ENCODE measurements around the gene CRKL. TPM values are rescaled to one million over a fixed set of nuclear protein-coding genes. Genes with fewer than 3 reads are reported as not detected.

The CRKL gene
- total RNA-seq, 2 donors from 2014 or later: 46.7 to 53.7 TPM

DNA sequence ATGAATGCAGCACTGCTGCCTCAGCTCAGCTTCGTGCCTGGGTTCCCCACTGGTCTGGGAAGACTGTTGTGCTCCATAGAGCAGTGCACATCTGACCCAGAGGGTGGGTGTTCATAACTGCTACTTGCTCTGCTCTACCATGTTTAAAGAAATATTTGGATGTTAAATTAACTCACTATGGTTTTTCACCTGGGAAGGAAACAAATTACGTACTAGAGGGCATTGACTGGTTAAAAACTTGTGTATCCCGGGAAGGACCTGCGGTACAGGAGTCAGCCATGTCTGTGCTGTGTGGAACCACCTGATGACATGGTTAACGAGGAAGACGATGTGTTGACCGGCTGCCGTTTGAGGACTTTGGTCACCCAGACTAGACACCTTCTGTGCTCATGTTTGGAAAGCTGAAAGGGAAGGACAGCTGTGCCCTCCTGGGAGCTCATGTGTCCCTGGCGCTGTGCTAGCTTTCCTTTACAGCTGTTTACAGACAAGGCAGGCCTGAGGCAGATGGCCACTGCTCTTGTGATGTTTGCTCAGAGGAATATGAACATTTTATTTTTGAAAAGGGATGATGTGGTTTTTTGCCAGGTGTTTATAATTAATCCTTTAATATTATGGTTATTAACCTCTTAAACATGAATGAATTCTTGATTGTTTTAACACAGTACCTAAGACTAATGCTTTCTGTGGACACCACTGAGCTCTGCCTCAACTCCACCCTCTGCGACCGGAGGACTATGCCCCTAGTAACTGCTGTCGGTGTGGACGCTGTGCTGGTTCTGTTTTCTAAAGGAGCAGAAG is 35.5 kb downstream of the CRKL start:
- no peak for DNase-seq (ENCODE audit: low spot score)
- H3K9me3 ChIP-seq: no peaks in the 10 kb centered on the region
- no peaks in the 10 kb centered on the region for H3K27me3 ChIP-seq
- H3K27ac ChIP-seq: no peak overlapping the region
- no peak overlapping the region for H3K4me3 ChIP-seq
- TF ChIP-seq, protein P1, sequence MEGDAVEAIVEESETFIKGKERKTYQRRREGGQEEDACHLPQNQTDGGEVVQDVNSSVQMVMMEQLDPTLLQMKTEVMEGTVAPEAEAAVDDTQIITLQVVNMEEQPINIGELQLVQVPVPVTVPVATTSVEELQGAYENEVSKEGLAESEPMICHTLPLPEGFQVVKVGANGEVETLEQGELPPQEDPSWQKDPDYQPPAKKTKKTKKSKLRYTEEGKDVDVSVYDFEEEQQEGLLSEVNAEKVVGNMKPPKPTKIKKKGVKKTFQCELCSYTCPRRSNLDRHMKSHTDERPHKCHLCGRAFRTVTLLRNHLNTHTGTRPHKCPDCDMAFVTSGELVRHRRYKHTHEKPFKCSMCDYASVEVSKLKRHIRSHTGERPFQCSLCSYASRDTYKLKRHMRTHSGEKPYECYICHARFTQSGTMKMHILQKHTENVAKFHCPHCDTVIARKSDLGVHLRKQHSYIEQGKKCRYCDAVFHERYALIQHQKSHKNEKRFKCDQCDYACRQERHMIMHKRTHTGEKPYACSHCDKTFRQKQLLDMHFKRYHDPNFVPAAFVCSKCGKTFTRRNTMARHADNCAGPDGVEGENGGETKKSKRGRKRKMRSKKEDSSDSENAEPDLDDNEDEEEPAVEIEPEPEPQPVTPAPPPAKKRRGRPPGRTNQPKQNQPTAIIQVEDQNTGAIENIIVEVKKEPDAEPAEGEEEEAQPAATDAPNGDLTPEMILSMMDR (IDR thresholded peaks at IDR 0.05): no peak
- H3K36me3 ChIP-seq: peaks cover 32% of the 10 kb centered on the region
- H3K4me1 ChIP-seq: peaks cover 0 to 29% of the 10 kb centered on the region in 2 donors

DNA sequence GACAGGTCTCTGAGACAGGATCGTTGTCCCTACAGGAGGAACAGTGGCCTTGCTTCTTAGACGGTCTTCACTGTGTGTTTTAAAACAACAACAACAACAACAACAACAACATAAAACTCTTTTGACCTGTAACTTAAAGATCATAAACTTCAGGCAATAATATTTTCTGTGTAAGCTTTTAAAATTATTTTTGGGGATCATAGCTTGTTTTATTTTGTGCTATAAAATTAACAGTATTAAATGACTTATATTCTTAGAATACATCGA is 36.1 kb downstream of the CRKL start:
- TF ChIP-seq, protein P1 (IDR thresholded peaks at IDR 0.05): no peak

DNA sequence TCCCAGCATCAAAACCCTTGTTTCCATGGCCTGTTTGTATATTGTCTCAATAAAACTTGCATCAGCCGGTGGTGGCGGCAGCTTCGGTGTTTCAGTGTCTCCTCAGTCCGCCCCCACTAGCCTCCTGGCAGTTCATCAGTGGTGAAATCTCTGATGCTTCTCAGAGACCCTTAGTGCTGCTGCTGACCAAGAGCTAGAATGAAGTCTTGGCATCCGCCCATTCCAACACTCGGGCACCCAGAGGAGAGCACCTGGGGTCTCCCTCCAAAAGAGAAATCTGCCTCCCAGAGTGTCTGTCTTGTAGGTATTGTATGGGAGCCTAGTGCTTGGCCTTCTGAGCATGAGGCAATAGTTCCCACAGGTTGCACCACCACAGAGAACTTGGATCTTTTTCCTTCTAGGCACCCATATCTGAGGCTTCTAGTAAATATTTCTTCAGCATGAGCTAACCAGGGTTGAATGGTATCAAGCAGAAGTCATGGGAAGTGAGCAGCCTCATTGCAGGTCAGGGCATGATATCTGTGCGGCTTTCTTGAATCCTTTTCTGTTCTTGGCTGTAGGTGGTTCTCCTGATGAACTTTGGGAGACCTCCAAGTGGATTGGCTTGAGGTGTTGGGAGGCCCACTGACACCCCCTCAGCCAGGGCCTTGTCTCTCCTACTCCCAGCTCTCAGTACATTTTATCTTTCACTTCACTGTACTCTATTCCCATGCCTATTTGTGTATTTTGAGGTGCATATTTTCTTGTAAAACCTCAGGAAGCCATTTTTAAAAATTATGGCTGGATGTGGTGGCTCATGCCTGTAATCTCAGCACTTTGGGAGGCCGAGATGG is 36.7 kb downstream of the CRKL start:
- no peaks in the 10 kb centered on the region for H3K9me3 ChIP-seq
- H3K27ac ChIP-seq: no peak overlapping the region
- no peak overlapping the region for H3K4me3 ChIP-seq
- H3K4me1 ChIP-seq: peaks cover 0 to 29% of the 10 kb centered on the region in 2 donors
- TF ChIP-seq, protein P1 (IDR thresholded peaks at IDR 0.05): no peak
- H3K27me3 ChIP-seq: no peaks in the 10 kb centered on the region
- DNase-seq (ENCODE audit: low spot score): peak; percentile 65
- peaks cover 32% of the 10 kb centered on the region for H3K36me3 ChIP-seq

More for the DNA sequence above, 36.1 kb downstream of the CRKL start:
- H3K27ac ChIP-seq: no peak overlapping the region
- H3K9me3 ChIP-seq: no peaks in the 10 kb centered on the region
- DNase-seq (ENCODE audit: low spot score): no peak
- peaks cover 32% of the 10 kb centered on the region for H3K36me3 ChIP-seq
- no peaks in the 10 kb centered on the region for H3K27me3 ChIP-seq
- H3K4me3 ChIP-seq: no peak overlapping the region
- peaks cover 0 to 29% of the 10 kb centered on the region in 2 donors for H3K4me1 ChIP-seq

DNA sequence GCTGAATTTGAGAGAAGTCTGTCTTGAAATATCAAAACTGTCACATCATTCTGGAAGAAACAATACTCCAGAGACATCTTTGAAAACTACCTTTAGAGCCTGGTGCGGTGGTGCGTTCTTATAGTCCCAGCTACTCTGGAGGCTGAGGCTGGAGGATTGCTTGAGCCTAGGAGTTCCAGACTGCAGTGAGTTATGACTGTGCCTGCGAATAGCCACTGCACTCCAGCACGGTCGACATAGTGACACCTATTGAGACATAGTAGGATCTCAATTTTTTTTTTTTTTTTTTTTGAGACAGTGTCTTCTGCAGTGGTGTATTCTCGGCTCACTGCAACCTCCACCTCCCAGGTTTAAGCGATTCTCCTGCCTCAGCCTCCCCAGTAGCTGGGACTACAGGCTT is 38.3 kb downstream of the CRKL start:
- H3K4me3 ChIP-seq: no peak overlapping the region
- H3K4me1 ChIP-seq: peaks cover 0 to 29% of the 10 kb centered on the region in 2 donors
- H3K27me3 ChIP-seq: no peaks in the 10 kb centered on the region
- no peak for DNase-seq (ENCODE audit: low spot score)
- peaks cover 22% of the 10 kb centered on the region for H3K36me3 ChIP-seq
- TF ChIP-seq, protein P1 (IDR thresholded peaks at IDR 0.05): no peak
- no peaks in the 10 kb centered on the region for H3K9me3 ChIP-seq
- H3K27ac ChIP-seq: no peak overlapping the region

DNA sequence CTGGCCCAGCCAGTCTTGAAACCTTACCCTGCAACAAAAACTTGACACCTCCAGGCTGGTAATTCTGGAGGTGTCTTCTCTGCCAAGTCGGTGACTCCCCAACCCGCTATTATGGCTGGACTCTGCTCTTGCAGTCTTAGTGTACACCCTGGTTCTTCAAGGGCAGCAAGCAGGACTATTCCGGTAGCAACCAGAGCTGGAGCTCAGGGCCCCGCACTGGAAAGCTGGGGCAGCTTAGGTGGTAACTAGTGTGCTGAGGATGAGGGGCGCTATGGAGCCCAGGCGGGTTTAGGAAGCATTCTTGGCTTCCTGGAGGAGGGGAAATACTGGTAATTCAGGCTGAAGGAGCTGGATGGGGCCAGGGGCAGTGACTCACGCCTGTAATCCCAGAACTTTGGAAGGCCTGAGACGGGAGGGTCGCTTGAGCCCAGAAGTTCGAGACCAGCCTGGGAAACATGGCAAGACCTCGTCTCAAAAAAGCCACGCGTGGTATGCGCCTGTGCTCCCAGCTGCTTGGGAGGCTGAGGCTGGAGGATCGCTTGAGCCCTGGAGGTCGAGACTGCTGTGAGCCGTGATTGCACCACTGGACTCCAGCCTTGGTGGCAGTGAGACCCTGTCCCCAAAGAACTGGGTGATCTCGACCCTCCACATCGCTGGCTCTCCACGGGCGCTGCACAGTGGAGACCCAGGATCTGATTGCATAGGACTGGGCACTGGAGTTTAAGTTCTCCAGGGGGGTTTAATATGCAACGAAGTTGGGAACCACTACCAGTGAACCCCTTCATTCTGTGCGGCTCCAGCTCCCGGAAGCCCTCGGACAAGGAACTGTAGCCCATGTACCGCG is 39.3 kb downstream of the CRKL start:
- TF ChIP-seq, protein P1 (IDR thresholded peaks at IDR 0.05): no peak
- Histone ChIP-seq H3K27ac (peak overlapping the region; percentile 50 to 64), H3K27me3 (no peaks in the 10 kb centered on the region), H3K4me3 (peak overlapping the region; percentile 67 to 68), H3K9me3 (no peaks in the 10 kb centered on the region), H3K36me3 (peaks cover 12% of the 10 kb centered on the region), H3K4me1 (peaks cover 0 to 29% of the 10 kb centered on the region in 2 donors)
- no peak for DNase-seq (ENCODE audit: low spot score)

Measured in right atrium auricular region (tissue), 2 donors.